ENCODE results near the gene APOL3. TPM values are rescaled to one million over a fixed set of nuclear protein-coding genes. Genes with fewer than 3 reads are reported as not detected.
A peak's percentile ranks its signal among the peaks of the same experiment; 100 is the strongest.

Gene APOL3
- total and polyA plus RNA-seq, 10 of the 15 experiments (the other 5 are each of a cell fraction or from before 2014, with no cell fraction given): 6.9 to 66.8 (median 48.5) TPM

GRCh38 chr22:36144886-36145541, 15.5 kb downstream of the APOL3 start:
- BruUV-seq (replicated peaks): no TSS peak
- ATAC-seq: peak; percentile 90
- H4K20me1 ChIP-seq (ENCODE audit: control insufficient read depth, insufficient read depth): no peaks in the 10 kb centered on the region
- H3K27ac ChIP-seq (ENCODE audit: control insufficient read depth, insufficient read depth): no peak overlapping the region
- intact Hi-C loops (cut with micrococcal nuclease; ENCODE audit: unreplicated experiment) (loop anchor here (1.0 kb wide), 1 partner anchor 35 kb away; no protein-coding TSS in a partner anchor), in situ Hi-C loops (cut with MboI) (loop anchor here (5.0 kb wide), 1 partner anchor 37 kb away; no protein-coding TSS in a partner anchor)
- CTCF ChIA-PET: interaction anchor here (0.7 to 7.4 kb wide), 18 partner anchors 11 to 133 kb away, joined by 3 to 129 read pairs (median 4); no protein-coding TSS in a partner anchor
- H3K4me1 ChIP-seq (ENCODE audit: control insufficient read depth, insufficient read depth, low read length): no peaks in the 10 kb centered on the region
- peak; percentile 92 for FAIRE-seq
- 0 out of 2 replicates have a peak, but pooled peaks have one; percentile 22 for TF ChIP-seq YY1 (IDR thresholded peaks at IDR 0.05; ENCODE audit: low read depth, low read length)
- peak; percentile 60 to 71 (median 67) for TF ChIP-seq CTCF (IDR thresholded peaks at IDR 0.05 in 2 of 3, conservative IDR thresholded peaks at IDR 0.05 in 1 of 3; ENCODE audit: control insufficient read depth in 2 of 3, extremely low read depth in 1 of 3, insufficient read depth in 1 of 3, low read depth in 3 of 3, low read length in 3 of 3)
- peak; percentile 77 for TF ChIP-seq RAD21 (IDR thresholded peaks at IDR 0.05; ENCODE audit: insufficient read depth, low read depth, low read length)
- TF ChIP-seq CHD1 (IDR thresholded peaks at IDR 0.05; ENCODE audit: low read depth, low read length): no peak
- peak; percentile 72 for TF ChIP-seq SMC3 (IDR thresholded peaks at IDR 0.05; ENCODE audit: borderline replicate concordance, low read length)
- TF ChIP-seq PKNOX1 (IDR thresholded peaks at IDR 0.05): peak; percentile 26; the same call in 1 of the 2 replicates
- RAD21 ChIA-PET (ENCODE audit: unreplicated experiment): interaction anchor here (0.7 to 2.0 kb wide), 9 partner anchors 14 to 192 kb away, joined by 3 to 31 read pairs (median 4); partner anchors contain the start of gene APOL2
- no peaks in the 10 kb centered on the region for H3K9me3 ChIP-seq (replicated peaks; ENCODE audit: control insufficient read depth, insufficient read depth, low read length)
- WGBS (ENCODE audit: insufficient coverage, insufficient replicate concordance, low lambda C conversion rate, missing lambda C conversion rate): 64% methylated on average over 7 of the region's 12 CpGs
- POLR2A ChIA-PET: interaction anchor here (0.7 kb wide), 2 partner anchors 48 to 327 kb away, joined by 3 to 8 read pairs; no protein-coding TSS in a partner anchor
- SMC1A ChIA-PET (ENCODE audit: uncharacterized antibody, unreplicated experiment): interaction anchor here (0.9 to 3.5 kb wide), 8 partner anchors 9 to 133 kb away, joined by 3 to 53 read pairs (median 4); no protein-coding TSS in a partner anchor
- H3K4me2 ChIP-seq (ENCODE audit: control insufficient read depth, insufficient read depth): no peak overlapping the region
- no peaks in the 10 kb centered on the region for H3K27me3 ChIP-seq (replicated peaks in 1 of 2; ENCODE audit: control insufficient read depth in 2 of 2, insufficient read depth in 2 of 2, low read length in 1 of 2)
- H3K36me3 ChIP-seq (ENCODE audit: control insufficient read depth in 2 of 2, insufficient read depth in 2 of 2, low read length in 1 of 2): peaks cover 11 to 25% of the 10 kb centered on the region in 2 experiments; a peak in 3 of 4 replicates
- H2AFZ ChIP-seq (ENCODE audit: control insufficient read depth, low read depth, low read length): no peak overlapping the region
- H3K4me3 ChIP-seq: no peak overlapping the region
- no peak overlapping the region for H3K9ac ChIP-seq (ENCODE audit: control insufficient read depth, insufficient read depth, low read length)
- H3K79me2 ChIP-seq (ENCODE audit: control insufficient read depth, insufficient read depth, low read length): no peaks in the 10 kb centered on the region
- no peak for DNase-seq (ENCODE audit: low read depth, low spot score)
